ENCODE data around the gene WFIKKN2.

- TF ChIP-seq POLR2AphosphoS2 (conservative IDR thresholded peaks at IDR 0.05; ENCODE audit: low read length) (no peak), CTCF (IDR thresholded peaks at IDR 0.05) (no peak), RCOR1 (IDR thresholded peaks at IDR 0.05; ENCODE audit: low read depth, low read length) (no peak), ELK1 (IDR thresholded peaks at IDR 0.05; ENCODE audit: low read depth, low read length) (no peak), ZNF302 (CRISPR knock-in tag; IDR thresholded peaks at IDR 0.05) (no peak), SREBF2 (IDR thresholded peaks at IDR 0.05) (no peak), CEBPB (IDR thresholded peaks at IDR 0.05) (no peak), MAFK (IDR thresholded peaks at IDR 0.05; ENCODE audit: partially characterized antibody) (no peak), RARB (CRISPR knock-in tag; IDR thresholded peaks at IDR 0.05) (no peak), POLR2A (IDR thresholded peaks at IDR 0.05; ENCODE audit: low read length) (no peak)
- TF ChIP-seq, protein P1, sequence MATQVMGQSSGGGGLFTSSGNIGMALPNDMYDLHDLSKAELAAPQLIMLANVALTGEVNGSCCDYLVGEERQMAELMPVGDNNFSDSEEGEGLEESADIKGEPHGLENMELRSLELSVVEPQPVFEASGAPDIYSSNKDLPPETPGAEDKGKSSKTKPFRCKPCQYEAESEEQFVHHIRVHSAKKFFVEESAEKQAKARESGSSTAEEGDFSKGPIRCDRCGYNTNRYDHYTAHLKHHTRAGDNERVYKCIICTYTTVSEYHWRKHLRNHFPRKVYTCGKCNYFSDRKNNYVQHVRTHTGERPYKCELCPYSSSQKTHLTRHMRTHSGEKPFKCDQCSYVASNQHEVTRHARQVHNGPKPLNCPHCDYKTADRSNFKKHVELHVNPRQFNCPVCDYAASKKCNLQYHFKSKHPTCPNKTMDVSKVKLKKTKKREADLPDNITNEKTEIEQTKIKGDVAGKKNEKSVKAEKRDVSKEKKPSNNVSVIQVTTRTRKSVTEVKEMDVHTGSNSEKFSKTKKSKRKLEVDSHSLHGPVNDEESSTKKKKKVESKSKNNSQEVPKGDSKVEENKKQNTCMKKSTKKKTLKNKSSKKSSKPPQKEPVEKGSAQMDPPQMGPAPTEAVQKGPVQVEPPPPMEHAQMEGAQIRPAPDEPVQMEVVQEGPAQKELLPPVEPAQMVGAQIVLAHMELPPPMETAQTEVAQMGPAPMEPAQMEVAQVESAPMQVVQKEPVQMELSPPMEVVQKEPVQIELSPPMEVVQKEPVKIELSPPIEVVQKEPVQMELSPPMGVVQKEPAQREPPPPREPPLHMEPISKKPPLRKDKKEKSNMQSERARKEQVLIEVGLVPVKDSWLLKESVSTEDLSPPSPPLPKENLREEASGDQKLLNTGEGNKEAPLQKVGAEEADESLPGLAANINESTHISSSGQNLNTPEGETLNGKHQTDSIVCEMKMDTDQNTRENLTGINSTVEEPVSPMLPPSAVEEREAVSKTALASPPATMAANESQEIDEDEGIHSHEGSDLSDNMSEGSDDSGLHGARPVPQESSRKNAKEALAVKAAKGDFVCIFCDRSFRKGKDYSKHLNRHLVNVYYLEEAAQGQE (IDR thresholded peaks at IDR 0.05), result no peak
- TF ChIP-seq, protein P2, sequence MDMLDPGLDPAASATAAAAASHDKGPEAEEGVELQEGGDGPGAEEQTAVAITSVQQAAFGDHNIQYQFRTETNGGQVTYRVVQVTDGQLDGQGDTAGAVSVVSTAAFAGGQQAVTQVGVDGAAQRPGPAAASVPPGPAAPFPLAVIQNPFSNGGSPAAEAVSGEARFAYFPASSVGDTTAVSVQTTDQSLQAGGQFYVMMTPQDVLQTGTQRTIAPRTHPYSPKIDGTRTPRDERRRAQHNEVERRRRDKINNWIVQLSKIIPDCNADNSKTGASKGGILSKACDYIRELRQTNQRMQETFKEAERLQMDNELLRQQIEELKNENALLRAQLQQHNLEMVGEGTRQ (IDR thresholded peaks at IDR 0.05), result no peak
Measured at GRCh38 chr17:50793007-50793406, 42.4 kb upstream of the WFIKKN2 start.

All from A549 (cell line).